HepG2 (cell line): ENCODE results near the gene SCRN3. TPM values are rescaled to one million over a fixed set of nuclear protein-coding genes. Genes with fewer than 3 reads are reported as not detected.

Experiments
- GTF2F1 ChIP-seq: fragments of 150-350 bp; IDR thresholded peaks from 2 replicates; pipeline ENCODE4 v1.6.1; 2014; ENCODE audit warnings: low read length
- HMG20A ChIP-seq: IDR thresholded peaks from 2 replicates; pipeline ENCODE4 v1.6.1; 2016; ENCODE audit warnings: borderline replicate concordance
- HNRNPL ChIP-seq: fragments of 200-400 bp; formaldehyde crosslinking; IDR thresholded peaks from 2 replicates; pipeline ENCODE4 v1.6.1; 2017; ENCODE audit warnings: mild to moderate bottlenecking, low read depth, low read length
- KDM4B ChIP-seq: sonication (generic); formaldehyde crosslinking; IDR thresholded peaks from 2 replicates; pipeline ENCODE4 v1.4.0; 2020; ENCODE audit warnings: missing genetic modification reagents
- MTF1 ChIP-seq: sonication (generic); formaldehyde crosslinking; IDR thresholded peaks from 2 replicates; pipeline ENCODE4 v1.5.0; 2020; ENCODE audit warnings: missing genetic modification reagents
- NRL ChIP-seq: sonication (generic); formaldehyde crosslinking; IDR thresholded peaks from 2 replicates; pipeline ENCODE4 v1.5.0; 2020; ENCODE audit warnings: missing genetic modification reagents, mild to moderate bottlenecking, moderate library complexity, borderline replicate concordance
- RARA ChIP-seq: IDR thresholded peaks from 2 replicates; pipeline ENCODE4 v1.6.1; 2016; ENCODE audit warnings: missing genetic modification reagents, missing compliant biosample characterization
- REXO4 ChIP-seq: sonication (generic); formaldehyde crosslinking; IDR thresholded peaks from 2 replicates; pipeline ENCODE4 v1.8.0; 2022; ENCODE audit warnings: missing genetic modification reagents, mild to moderate bottlenecking, borderline replicate concordance
- RFX1 ChIP-seq: fragments of 450-650 bp; IDR thresholded peaks from 2 replicates; pipeline ENCODE4 v1.6.1; 2017
- RFX3 ChIP-seq: IDR thresholded peaks from 2 replicates; pipeline ENCODE4 v1.6.1; 2016; ENCODE audit warnings: missing biosample characterization, missing genetic modification reagents
- SMAD9 ChIP-seq: sonication (generic); formaldehyde crosslinking; IDR thresholded peaks from 2 replicates; pipeline ENCODE4 v1.5.1; 2020; ENCODE audit warnings: mild to moderate bottlenecking, missing genetic modification reagents
- SOX13 ChIP-seq, 3 experiments: fragments of 450-650 bp in 1 of 3; sonication (generic) in 1 of 3; formaldehyde crosslinking in 1 of 3; IDR thresholded peaks in 2 of 3; conservative IDR thresholded peaks in 1 of 3; 2 replicates each; pipeline versions ENCODE4 v1.5.0 to v1.6.1; 2016 to 2020; ENCODE audit warnings: antibody characterized with exemption in 1 of 3, mild to moderate bottlenecking in 1 of 3, missing compliant biosample characterization in 1 of 3, missing genetic modification reagents in 1 of 3, moderate library complexity in 1 of 3
- THYN1 ChIP-seq: sonication (generic); formaldehyde crosslinking; IDR thresholded peaks from 2 replicates; pipeline ENCODE4 v1.8.1; 2023; ENCODE audit warnings: low read depth, mild to moderate bottlenecking, moderate library complexity, missing genetic modification reagents, borderline replicate concordance
- YY1 ChIP-seq: IDR thresholded peaks from 2 replicates; pipeline ENCODE4 v1.6.1; 2011; ENCODE audit warnings: low read length, low read depth, moderate library complexity, mild to moderate bottlenecking; ENCODE audit not compliant: insufficient read depth, insufficient replicate concordance
- ZFP41 ChIP-seq: sonication (generic); formaldehyde crosslinking; IDR thresholded peaks from 2 replicates; pipeline ENCODE4 v1.4.0; 2020; ENCODE audit warnings: mild to moderate bottlenecking, missing genetic modification reagents, borderline replicate concordance
- ZFP62 ChIP-seq: sonication (generic); formaldehyde crosslinking; IDR thresholded peaks from 2 replicates; pipeline ENCODE4 v1.4.0; 2020; ENCODE audit warnings: missing genetic modification reagents
- ZNF143 ChIP-seq: sonication (generic); formaldehyde crosslinking; IDR thresholded peaks from 2 replicates; pipeline ENCODE4 v1.4.0; 2020; ENCODE audit warnings: missing genetic modification reagents
- ZNF180 ChIP-seq: sonication (generic); formaldehyde crosslinking; IDR thresholded peaks from 2 replicates; pipeline ENCODE4 v1.4.0; 2020; ENCODE audit warnings: low read depth, missing genetic modification reagents, borderline replicate concordance
- ZNF317 ChIP-seq: sonication (generic); formaldehyde crosslinking; IDR thresholded peaks from 2 replicates; pipeline ENCODE4 v1.5.0; 2020; ENCODE audit warnings: mild to moderate bottlenecking, missing genetic modification reagents
- ZNF331 ChIP-seq: sonication (generic); formaldehyde crosslinking; IDR thresholded peaks from 2 replicates; pipeline ENCODE4 v1.4.0; 2020; ENCODE audit warnings: missing genetic modification reagents
- ZNF563 ChIP-seq: sonication (generic); formaldehyde crosslinking; IDR thresholded peaks from 2 replicates; pipeline ENCODE4 v1.8.0; 2022; ENCODE audit warnings: mild to moderate bottlenecking, moderate library complexity, missing genetic modification reagents
- ZNF709 ChIP-seq: sonication (generic); formaldehyde crosslinking; IDR thresholded peaks from 2 replicates; pipeline ENCODE4 v1.5.0; 2020; ENCODE audit warnings: mild to moderate bottlenecking, missing genetic modification reagents
- ZUFSP ChIP-seq: sonication (generic); formaldehyde crosslinking; IDR thresholded peaks from 2 replicates; pipeline ENCODE4 v1.9.0; 2021; ENCODE audit warnings: missing genetic modification reagents, mild to moderate bottlenecking, borderline replicate concordance
- polyA plus RNA-seq, 8 experiments: library from polyadenylated mRNA; depleted of rRNA in 3 of 8; stranded (reverse) in 7 of 8; unstranded in 1 of 8; fragments of >200 nt; fragmentation: Illumina TruSeq in 4 of 8; extraction: Trizol in 4 of 8; gene quantifications; 2 replicates each; pipeline versions ENCODE4 v1.2.1 to v1.2.3, GENCODE V29; 2011 to 2016; ENCODE audit warnings: low read depth in 4 of 8, missing spikeins in 1 of 8, mixed read lengths in 1 of 8; ENCODE audit not compliant: insufficient read depth in 1 of 8
- total RNA-seq, 5 experiments: library from RNA; depleted of rRNA; stranded (reverse); fragments of >200 nt; fragmentation: Illumina TruSeq; extraction: Trizol; gene quantifications; 2 replicates each; pipeline ENCODE4 v1.2.3, GENCODE V29; 2016; ENCODE audit warnings: low read depth in 1 of 5
- TF ChIP-seq, protein P1 (sequence below): IDR thresholded peaks from 2 replicates; pipeline ENCODE4 v1.6.1; 2018; ENCODE audit warnings: missing genetic modification reagents
- TF ChIP-seq, protein P2 (sequence below): sonication (generic); formaldehyde crosslinking; IDR thresholded peaks from 2 replicates; pipeline ENCODE4 v1.5.0; 2020; ENCODE audit warnings: mild to moderate bottlenecking, missing genetic modification reagents

Gene SCRN3
- total and polyA plus RNA-seq, 2 of the 13 experiments (the other 11 are each of a cell fraction or from before 2014, with no cell fraction given) = 6.6 to 11.3 TPM

GRCh38 chr2:174395284-174395968, at the start of gene SCRN3 (continued):
- TF ChIP-seq ZNF143 (CRISPR knock-in tag) = no peak; the same call in 1 of the 2 replicates
- 0 out of 2 replicates have a peak, but pooled peaks have one; percentile 19 for TF ChIP-seq HNRNPL
- no peak for TF ChIP-seq HMG20A
- TF ChIP-seq SMAD9 (CRISPR knock-in tag) = 0 out of 2 replicates have a peak, but pooled peaks have one; percentile 5
- no peak for TF ChIP-seq ZNF563 (CRISPR knock-in tag)
- TF ChIP-seq ZFP41 (CRISPR knock-in tag) = 0 out of 2 replicates have a peak, but pooled peaks have one; percentile 12
- peak; percentile 43 for TF ChIP-seq ZNF331 (CRISPR knock-in tag)
- TF ChIP-seq ZNF709 (CRISPR knock-in tag) = peak; percentile 83
- no peak for TF ChIP-seq THYN1 (CRISPR knock-in tag)
- TF ChIP-seq, protein P1, sequence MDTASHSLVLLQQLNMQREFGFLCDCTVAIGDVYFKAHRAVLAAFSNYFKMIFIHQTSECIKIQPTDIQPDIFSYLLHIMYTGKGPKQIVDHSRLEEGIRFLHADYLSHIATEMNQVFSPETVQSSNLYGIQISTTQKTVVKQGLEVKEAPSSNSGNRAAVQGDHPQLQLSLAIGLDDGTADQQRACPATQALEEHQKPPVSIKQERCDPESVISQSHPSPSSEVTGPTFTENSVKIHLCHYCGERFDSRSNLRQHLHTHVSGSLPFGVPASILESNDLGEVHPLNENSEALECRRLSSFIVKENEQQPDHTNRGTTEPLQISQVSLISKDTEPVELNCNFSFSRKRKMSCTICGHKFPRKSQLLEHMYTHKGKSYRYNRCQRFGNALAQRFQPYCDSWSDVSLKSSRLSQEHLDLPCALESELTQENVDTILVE (CRISPR knock-in tag) = peak; percentile 74
- TF ChIP-seq ZFP62 (CRISPR knock-in tag) = no peak
- no peak for TF ChIP-seq GTF2F1
- TF ChIP-seq ZNF317 (CRISPR knock-in tag) = no peak; the same call in 1 of the 2 replicates
- peak; percentile 64 for TF ChIP-seq YY1
- TF ChIP-seq NRL = peak; percentile 86; the same call in 1 of the 2 replicates
- TF ChIP-seq, protein P2, sequence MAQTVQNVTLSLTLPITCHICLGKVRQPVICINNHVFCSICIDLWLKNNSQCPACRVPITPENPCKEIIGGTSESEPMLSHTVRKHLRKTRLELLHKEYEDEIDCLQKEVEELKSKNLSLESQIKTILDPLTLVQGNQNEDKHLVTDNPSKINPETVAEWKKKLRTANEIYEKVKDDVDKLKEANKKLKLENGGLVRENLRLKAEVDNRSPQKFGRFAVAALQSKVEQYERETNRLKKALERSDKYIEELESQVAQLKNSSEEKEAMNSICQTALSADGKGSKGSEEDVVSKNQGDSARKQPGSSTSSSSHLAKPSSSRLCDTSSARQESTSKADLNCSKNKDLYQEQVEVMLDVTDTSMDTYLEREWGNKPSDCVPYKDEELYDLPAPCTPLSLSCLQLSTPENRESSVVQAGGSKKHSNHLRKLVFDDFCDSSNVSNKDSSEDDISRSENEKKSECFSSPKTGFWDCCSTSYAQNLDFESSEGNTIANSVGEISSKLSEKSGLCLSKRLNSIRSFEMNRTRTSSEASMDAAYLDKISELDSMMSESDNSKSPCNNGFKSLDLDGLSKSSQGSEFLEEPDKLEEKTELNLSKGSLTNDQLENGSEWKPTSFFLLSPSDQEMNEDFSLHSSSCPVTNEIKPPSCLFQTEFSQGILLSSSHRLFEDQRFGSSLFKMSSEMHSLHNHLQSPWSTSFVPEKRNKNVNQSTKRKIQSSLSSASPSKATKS (CRISPR knock-in tag) = peak; percentile 5; the same call in 1 of the 2 replicates
- no peak for TF ChIP-seq RFX3 (CRISPR knock-in tag)
- TF ChIP-seq SOX13 (IDR thresholded peaks at IDR 0.05) = no peak
- no peak; a peak in 1 of 4 replicates for TF ChIP-seq SOX13 (CRISPR knock-in tag; conservative IDR thresholded peaks at IDR 0.05 in 1 of 2, IDR thresholded peaks at IDR 0.05 in 1 of 2)
- TF ChIP-seq REXO4 = no peak
- TF ChIP-seq KDM4B (CRISPR knock-in tag) = peak; percentile 68
- no peak for TF ChIP-seq ZUFSP (CRISPR knock-in tag)
- no peak for TF ChIP-seq ZNF180 (CRISPR knock-in tag)
- peak; percentile 29; the same call in 1 of the 2 replicates for TF ChIP-seq RARA (CRISPR knock-in tag)
- no peak for TF ChIP-seq RFX1
- TF ChIP-seq MTF1 = no peak
